ENCODE results near the gene CA5A.

The CA5A gene

GRCh38 chr16:87961623-87962022 lies 25.3 kb upstream of the CA5A start:
- DNase-seq = no peak

GRCh38 chr16:87960852-87961251 lies 24.5 kb upstream of the CA5A start:
- no peak for DNase-seq

- no peak for DNase-seq
Observed at GRCh38 chr16:87960296-87960695, 24.0 kb upstream of the CA5A start.

GRCh38 chr16:87959391-87959990 lies 23.2 kb upstream of the CA5A start:
- no peak for DNase-seq

GRCh38 chr16:87958632-87959031 lies 22.3 kb upstream of the CA5A start:
- no peak for DNase-seq

- DNase-seq = no peak
Observed at GRCh38 chr16:87957296-87958094, 21.2 kb upstream of the CA5A start.

- DNase-seq = peak; percentile 86
Observed at GRCh38 chr16:87956365-87957231, 20.3 kb upstream of the CA5A start.

- DNase-seq = no peak
Observed at GRCh38 chr16:87956098-87956364, 19.7 kb upstream of the CA5A start.

GRCh38 chr16:87955302-87956097 lies 19.2 kb upstream of the CA5A start:
- DNase-seq = no peak

- no peak for DNase-seq
Observed at GRCh38 chr16:87954826-87955225, 18.5 kb upstream of the CA5A start.

GRCh38 chr16:87954361-87954760 lies 18.0 kb upstream of the CA5A start:
- DNase-seq = no peak

GRCh38 chr16:87953308-87954215 lies 17.2 kb upstream of the CA5A start:
- no peak for DNase-seq

- DNase-seq = no peak
Observed at GRCh38 chr16:87952751-87953150, 16.4 kb upstream of the CA5A start.

- peak; percentile 68 for DNase-seq
Observed at GRCh38 chr16:87951552-87952538, 15.5 kb upstream of the CA5A start.

GRCh38 chr16:87950765-87951551 lies 14.6 kb upstream of the CA5A start, which contains the start of gene BANP:
Gene BANP (plus strand): TSS chr16:87951434. CDS start chr16:87975116, 23,682 bp downstream.
- DNase-seq = peak; percentile 99

GRCh38 chr16:87949071-87949744 lies 12.9 kb upstream of the CA5A start:
- DNase-seq = no peak

GRCh38 chr16:87948735-87949070 lies 12.4 kb upstream of the CA5A start:
- no peak for DNase-seq

- no peak for DNase-seq
Observed at GRCh38 chr16:87948119-87948545, 11.8 kb upstream of the CA5A start.
